Measurements from ENCODE around the gene DUSP7. TPM values are rescaled to one million over a fixed set of nuclear protein-coding genes. Genes with fewer than 3 reads are reported as not detected.

Gene DUSP7
- total RNA-seq, 4 donors from 2014 or later, result 5.9 to 15.6 (median 9.7) TPM

DNA sequence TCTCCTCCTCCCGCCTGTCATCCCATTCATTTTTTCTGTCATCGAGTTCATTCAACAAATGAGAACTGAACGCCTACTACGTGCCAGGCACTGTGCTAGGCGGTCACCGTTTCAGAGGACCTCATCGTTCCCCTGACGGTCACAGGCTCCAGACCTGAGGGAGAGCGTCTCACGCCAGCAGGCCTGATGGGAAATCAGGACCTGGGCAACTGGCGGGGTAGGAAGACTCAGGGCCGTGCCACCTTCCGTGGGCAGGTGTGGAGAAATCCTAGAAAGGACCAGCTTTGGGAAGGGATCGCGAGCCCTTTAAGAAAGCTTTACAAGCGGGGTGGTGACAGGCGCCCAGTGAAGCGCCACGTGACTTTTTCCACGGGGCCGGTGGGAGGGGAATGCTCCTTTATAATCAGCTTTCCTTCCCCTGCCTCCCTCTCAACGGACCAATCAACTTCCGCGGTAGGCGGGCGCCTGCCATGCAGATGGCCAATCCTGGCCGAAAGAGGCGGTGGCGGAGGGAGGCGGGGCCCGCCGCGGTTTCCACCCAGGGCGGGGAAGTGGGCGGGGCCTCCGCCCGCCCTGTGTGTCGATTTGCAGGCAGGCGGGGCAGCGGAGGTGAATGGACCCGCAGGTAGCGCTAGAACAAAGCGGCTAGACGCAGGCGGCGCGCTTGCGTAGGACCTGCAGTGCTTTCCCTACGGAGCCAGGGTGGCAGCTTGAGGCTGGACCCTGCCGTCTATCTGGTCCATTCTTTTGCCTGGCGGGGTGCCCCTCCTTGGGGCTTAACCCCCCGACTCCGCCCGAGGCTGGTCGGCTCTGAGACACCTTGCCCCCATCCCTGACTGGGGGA is 819 bp upstream of the DUSP7 start:
- TF ChIP-seq, protein P1, sequence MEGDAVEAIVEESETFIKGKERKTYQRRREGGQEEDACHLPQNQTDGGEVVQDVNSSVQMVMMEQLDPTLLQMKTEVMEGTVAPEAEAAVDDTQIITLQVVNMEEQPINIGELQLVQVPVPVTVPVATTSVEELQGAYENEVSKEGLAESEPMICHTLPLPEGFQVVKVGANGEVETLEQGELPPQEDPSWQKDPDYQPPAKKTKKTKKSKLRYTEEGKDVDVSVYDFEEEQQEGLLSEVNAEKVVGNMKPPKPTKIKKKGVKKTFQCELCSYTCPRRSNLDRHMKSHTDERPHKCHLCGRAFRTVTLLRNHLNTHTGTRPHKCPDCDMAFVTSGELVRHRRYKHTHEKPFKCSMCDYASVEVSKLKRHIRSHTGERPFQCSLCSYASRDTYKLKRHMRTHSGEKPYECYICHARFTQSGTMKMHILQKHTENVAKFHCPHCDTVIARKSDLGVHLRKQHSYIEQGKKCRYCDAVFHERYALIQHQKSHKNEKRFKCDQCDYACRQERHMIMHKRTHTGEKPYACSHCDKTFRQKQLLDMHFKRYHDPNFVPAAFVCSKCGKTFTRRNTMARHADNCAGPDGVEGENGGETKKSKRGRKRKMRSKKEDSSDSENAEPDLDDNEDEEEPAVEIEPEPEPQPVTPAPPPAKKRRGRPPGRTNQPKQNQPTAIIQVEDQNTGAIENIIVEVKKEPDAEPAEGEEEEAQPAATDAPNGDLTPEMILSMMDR (IDR thresholded peaks at IDR 0.05; ENCODE audit: low read depth), result no peak

DNA sequence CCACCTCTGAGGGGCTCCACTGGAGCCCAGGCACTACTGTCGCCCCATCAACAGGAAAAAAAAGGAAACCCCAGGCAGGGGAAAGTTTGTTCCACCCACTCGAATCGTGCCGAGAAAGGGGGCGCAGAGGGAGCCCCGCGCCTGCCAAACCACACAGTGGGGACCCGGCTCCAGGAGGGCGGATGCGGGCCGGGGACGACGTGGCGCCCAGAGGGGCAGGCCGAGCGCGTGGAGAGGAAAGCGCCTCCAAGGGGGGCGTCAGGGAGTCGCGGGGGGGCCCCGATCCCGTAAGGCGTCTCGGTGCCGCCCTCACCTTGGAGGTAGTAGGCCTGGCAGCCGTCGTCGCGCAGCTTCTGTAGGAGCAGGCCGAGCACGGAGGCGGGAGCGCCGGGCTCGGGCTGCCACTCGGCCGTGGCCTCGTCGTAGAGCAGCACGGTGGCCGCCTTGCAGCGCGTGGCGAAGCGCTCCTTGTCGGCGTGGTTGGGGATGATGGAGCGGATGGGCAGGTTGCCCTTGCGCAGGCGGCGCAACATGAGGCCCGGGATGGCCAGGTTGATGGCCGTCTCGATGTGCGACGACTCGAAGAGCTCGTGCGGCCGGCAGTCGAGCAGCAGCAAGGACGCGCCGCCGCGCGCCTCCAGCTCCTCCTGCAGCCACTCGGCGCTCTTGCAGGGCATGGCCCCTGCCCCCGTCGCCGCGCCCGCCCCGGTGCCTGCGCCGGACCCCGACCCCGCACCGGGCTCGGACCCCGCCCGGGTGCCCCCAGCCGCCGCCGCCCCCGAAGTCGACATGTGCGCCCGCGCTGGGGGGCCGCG is 627 bp downstream of the DUSP7 start:
- TF ChIP-seq, protein P1 (IDR thresholded peaks at IDR 0.05; ENCODE audit: low read depth), result no peak

DNA sequence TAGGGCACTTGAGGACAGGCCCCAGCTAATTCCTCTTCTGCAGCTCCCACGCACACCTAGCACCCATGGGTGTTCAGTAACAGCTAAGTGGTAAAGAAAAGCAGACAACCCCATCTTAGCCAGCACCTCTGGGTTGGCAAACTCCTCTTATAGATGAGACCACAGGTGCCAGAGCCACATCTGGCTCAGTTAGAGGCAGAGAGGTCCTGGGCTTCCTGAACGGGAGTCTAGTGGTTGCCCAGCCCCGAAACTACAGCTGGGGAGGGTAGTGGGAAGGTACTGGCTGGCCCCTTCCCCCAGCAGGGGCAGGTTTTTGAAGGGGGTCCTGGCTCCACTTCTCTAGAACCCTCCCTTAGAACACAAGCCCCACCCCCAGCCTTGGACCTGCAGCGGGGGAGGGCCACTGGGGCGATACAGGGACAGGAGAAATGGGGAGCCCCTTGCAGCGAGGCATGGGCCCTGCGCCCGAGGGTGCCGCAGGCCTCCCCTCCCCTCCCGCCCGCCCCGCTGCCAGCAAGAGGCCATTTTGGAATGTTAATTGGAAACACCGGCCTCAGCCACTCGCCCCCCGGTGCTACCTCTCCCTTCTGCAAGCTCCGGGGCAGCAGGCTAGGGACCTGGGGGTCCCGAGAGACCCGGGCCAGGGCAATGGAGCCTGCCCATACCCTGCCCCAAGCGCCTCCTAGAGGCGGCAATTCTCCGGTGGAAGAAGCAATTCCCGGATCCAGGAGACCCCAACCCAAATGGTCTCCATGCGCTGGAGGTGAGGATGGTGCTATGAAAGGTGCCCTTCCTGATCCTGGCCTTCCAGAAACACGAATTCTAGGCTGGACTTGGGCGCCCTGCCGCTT is 1.5 kb downstream of the DUSP7 start:
- TF ChIP-seq, protein P1 (IDR thresholded peaks at IDR 0.05; ENCODE audit: low read depth), result no peak

DNA sequence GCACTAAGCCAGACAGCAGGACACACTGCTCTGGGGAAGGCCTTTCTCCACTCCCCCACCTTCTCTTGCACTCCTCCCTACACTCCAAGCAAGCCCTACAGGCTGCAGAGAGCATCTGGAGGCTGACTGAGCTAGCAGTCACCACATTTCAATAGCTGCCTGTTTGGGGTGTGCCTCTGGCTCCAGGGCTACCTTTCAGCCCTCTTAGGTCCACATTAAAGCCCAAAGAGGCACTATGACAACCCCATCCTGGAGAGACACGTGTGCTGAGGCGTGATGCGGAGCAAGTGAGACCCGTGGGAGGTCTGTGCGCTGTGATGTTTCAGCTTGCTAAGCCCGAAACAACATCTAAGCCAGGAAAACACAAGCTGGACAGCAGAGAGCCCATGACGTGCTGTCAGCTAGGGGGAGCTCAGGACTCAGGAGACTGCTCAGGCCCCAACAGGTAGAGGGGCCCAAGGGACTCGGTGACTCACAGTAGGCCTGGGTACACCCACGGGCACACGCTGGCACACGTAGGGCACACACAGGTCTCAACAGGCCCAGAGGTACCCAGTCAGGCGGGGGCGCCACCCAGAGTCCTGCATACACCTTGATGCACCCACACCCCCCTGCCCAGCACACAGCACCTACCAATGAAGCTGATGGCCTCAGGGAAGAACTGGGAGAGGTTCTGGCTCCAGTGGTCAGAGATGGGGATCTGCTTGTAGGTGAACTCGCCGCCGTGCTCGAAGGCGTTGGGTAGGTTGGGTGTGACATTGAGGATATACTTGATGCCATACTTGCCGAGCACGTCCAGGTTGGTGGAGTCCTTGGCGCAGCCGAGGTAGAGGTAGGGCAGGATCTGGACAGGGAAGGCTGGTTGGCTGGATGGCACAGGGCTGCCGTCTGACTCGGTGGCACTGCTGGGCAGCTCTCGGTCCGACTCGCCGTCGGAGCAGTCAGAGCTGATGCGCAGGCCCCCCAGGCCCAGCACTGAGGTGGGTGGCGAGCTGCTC is 2.8 kb downstream of the DUSP7 start:
- TF ChIP-seq, protein P1 (IDR thresholded peaks at IDR 0.05; ENCODE audit: low read depth), result no peak

DNA sequence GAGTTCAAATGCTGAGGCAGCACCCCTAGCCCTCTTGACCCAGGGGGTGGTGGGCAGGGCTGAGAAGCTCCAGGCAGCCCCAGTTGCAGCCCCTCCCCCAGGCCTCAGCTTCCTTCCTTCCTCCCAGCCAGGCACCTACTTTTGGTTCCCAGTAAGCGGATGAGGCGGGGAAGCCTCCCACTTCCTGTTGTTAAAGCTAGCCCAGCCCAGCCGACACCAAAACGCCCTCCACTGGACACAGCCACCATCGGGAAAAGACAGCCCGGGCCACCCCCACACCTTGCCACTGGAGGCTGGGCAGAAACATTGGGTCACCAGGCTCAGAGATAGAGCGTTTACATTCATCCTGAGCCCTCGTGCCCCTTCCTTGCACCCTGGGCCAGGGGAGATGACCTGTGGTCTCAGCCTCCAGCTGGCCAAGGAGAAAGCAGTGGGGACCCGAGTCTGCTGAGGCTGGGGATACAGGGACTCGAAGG is 3.5 kb downstream of the DUSP7 start:
- TF ChIP-seq, protein P1 (IDR thresholded peaks at IDR 0.05; ENCODE audit: low read depth), result no peak

DNA sequence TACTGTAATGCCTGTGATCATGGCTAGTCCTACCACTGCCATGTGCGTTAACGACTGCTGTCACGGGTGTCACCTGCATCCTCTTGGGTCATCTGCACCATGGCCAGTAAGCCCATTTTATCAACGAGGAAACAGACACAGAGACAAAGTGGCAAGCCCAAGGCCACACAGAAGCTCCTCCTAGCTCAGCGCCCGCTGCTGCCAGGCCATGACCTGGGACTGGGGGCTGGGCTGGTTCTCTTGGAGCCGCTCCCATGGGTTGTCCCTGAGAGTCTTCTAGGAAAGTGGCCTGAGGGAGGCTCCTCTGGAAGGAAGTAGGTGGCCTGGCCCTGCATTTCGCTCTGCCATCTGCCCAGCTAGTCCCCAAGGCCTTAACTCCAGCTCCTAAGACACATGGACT is 4.9 kb downstream of the DUSP7 start:
- TF ChIP-seq, protein P1 (IDR thresholded peaks at IDR 0.05; ENCODE audit: low read depth), result no peak
